RPMI8226 (cell line): ENCODE measurements around the gene MAP3K19.
"Not testable (repeated sequence)": the region's sequence is repeated elsewhere in the genome, so short reads cannot be mapped to it uniquely, and the experiment has no call there.

Source experiments
- DNase-seq: peaks from one replicate; pipeline ENCODE4 v3.0.0-alpha.2; 2015

The MAP3K19 gene, protein sequence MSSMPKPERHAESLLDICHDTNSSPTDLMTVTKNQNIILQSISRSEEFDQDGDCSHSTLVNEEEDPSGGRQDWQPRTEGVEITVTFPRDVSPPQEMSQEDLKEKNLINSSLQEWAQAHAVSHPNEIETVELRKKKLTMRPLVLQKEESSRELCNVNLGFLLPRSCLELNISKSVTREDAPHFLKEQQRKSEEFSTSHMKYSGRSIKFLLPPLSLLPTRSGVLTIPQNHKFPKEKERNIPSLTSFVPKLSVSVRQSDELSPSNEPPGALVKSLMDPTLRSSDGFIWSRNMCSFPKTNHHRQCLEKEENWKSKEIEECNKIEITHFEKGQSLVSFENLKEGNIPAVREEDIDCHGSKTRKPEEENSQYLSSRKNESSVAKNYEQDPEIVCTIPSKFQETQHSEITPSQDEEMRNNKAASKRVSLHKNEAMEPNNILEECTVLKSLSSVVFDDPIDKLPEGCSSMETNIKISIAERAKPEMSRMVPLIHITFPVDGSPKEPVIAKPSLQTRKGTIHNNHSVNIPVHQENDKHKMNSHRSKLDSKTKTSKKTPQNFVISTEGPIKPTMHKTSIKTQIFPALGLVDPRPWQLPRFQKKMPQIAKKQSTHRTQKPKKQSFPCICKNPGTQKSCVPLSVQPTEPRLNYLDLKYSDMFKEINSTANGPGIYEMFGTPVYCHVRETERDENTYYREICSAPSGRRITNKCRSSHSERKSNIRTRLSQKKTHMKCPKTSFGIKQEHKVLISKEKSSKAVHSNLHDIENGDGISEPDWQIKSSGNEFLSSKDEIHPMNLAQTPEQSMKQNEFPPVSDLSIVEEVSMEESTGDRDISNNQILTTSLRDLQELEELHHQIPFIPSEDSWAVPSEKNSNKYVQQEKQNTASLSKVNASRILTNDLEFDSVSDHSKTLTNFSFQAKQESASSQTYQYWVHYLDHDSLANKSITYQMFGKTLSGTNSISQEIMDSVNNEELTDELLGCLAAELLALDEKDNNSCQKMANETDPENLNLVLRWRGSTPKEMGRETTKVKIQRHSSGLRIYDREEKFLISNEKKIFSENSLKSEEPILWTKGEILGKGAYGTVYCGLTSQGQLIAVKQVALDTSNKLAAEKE (N-terminal part only)

DNA sequence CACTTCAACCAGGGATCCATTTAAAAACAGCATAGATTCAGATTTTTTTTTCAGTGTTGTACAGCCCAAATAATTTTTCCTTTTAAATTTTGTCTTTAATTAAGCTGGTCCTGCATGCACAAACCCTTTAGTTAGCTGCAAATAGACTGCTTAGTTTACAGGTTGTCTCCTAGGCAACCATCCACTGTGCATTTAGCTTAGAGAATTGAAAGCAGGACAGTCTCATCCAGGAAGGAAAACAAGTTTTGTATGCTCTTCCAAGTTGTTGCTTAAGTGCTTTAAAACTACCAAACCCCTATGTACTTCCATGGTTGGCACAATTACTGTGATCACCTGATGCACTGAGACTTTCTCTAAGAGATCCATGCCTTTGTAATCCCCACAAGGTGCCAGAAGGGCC, at the start of gene MAP3K19:
Gene MAP3K19, minus strand, starts transcription at position 148 of the 400 bp plus-strand sequence. CDS start 22,800 bp downstream, outside the sequence.
- no peak for DNase-seq

DNA sequence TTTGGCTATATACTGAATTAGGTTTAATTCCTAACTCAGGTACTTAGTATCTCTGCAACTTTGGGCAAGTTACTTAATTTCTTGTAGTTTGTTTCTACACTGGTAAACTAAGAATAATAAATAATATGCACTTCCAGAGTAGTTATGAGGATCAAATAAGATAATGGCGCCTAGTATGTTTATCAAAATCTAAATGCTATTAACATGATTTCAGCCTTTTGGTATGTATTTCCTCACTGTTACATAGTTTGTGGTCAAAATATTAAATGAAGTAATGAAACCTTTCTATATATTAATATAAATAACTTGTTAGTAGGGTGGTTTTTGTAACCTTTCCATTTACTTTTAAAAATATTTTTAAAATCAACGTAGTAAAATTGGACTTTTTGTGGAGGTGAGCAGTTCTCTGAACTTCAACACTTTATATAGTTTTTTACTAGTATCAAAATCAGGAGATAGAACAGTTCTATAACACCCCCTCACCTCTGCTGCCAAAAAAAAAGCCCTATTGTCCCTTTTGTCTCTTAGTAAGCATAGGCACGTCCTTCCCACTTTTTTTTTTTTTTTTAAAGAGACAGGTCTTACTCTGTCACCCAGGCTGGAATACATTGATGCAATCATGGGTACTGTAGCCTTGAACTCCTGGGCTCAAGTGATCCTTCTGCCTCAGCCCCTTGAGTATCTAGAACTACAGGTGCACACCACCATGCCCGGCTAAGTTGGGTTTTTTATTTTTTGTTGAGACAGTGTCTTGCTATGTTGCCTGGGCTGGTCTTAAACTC, 49.6 kb upstream of the MAP3K19 start:
- DNase-seq: no peak

DNA sequence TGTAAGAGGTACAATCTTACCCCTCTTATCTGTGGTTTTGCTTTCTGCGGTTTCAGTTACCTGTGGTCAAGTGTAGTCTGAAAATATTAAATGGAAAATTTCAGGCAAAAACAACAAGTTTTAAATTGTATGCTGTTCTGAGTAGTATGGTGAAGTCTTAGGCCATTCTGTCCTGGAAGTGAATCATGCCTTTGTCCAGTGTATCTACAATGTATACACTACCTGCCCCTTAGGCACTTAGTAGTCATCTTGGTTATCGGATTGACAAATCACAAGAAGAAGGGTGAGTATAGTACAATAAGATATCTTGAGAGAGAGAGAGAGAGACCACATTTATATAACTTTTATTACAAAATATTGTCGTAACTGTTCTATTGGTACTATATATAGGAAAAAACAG, 48.3 kb upstream of the MAP3K19 start:
- DNase-seq: no peak

DNA sequence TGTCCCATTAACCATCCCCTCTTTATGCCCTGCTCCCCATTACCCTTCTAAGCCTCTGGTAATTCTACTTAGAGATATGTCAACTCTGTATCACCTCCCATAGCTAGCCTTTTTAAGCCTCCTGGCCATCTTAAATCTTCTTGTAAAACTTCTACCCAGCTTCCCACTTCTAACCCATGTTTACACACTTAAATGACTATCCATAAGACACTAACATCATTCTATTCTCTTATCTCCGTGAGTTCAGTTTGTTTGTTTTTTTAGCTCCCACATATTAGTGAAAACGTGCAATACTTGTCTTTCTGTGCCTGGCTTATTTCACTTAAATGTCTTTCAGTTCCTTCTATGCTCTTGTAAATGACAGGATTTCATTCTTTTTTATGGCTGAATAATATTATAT, 47.3 kb upstream of the MAP3K19 start:
- no peak for DNase-seq

DNA sequence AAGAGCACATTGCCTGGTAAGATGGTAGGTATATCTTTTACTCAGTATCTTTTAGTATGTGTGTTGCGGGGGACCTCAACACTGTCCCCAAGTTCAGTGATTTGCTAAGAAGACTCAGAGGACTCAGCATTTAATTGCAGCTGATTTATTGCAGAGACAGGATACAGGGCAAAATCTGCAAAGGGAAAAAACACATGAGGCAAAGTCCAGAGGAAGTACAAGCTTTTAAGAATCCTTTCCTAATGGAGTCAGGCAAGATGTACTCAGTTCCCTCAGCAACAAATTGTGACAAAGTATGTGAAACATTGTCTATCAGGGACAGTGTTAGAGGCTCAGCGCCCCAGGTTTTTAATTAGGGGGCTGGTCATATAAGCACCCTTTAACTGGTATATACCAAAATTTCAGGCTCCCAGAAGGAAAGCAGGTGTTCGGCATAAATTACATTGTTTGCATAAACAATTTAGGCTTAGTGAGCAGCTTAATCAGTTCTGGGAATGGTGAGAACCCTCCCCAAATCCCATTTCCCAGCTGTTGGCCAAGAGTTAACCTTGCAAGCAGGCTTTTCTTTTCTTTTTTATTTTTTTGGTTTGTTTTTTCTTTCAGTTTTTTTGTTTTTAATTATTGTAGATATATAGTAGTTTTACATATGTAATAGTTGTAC, 46.6 kb upstream of the MAP3K19 start:
- DNase-seq: no peak

DNA sequence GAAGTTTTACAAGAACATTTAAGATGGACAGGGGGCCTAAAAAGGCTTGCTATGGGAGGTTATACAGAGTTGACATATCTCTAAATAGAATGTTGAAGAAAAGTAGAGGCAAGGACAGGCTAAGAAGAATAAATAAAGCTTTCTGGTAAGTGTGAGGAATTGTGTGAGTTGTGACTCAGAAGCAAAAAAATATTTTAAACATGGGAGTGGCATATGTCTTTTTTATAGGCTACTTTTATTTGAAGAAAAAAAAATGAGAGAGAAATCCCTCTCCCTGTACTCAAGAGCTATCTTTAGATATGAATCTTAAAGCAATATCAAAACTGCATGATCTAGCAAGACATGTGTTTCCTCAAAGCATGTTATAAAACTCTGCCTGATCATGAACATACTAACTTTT, 45.9 kb upstream of the MAP3K19 start:
- no peak for DNase-seq

DNA sequence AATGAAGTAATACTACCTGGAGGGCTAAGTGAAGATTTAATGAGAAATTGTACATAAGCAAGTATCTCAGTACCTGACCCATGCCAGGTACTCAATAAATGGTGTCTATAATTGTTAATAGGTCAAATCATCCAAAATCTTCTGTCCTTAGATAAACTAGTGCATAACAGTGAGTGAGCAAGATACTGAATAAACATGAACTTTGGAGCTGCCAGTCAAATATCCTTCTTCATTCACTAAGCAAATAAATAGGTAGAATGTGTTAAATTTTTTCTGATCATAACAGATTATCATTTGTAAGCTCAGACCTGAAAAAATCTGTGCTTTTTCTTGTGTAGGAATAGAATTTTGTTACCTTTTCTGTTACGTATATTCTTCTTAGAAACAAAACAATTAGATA, 44.4 kb upstream of the MAP3K19 start:
- DNase-seq: no peak

DNA sequence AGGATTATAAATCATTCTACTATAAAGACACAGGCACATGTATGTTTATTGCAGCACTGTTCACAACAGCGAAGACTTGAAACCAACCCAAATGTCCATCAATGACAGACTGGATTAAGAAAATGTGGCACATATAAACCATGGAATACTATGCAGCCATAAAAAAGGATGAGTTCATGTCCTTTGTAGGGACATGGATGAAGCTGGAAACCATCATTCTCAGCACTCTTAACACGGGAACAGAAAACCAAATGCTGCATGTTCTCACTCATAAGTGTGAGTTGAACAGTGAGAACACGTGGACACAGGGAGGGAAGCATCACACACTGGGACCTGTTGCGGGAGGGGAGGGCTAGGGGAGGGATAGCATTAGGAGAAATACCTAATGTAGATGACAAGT, 42.4 kb upstream of the MAP3K19 start:
- DNase-seq: not testable (repeated sequence)

DNA sequence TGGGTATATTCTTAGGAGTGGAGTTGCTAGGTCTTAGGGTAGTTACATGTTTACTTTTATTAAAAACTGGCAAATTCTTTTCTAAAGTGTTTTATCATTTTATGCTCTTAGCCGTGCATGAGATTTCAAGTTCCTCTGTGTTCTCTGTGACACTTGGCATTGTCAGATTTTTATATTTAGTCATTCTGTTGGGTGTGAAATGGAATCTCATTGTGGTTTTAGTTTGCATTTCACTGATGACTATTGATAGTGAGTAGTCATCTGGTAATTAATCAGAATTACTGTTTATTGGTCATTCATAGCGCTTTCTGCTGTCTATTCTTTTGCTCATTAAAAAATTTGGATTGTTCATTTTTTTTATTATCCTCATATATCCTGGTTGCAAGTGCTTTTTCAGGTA, 39.0 kb upstream of the MAP3K19 start:
- DNase-seq: no peak

DNA sequence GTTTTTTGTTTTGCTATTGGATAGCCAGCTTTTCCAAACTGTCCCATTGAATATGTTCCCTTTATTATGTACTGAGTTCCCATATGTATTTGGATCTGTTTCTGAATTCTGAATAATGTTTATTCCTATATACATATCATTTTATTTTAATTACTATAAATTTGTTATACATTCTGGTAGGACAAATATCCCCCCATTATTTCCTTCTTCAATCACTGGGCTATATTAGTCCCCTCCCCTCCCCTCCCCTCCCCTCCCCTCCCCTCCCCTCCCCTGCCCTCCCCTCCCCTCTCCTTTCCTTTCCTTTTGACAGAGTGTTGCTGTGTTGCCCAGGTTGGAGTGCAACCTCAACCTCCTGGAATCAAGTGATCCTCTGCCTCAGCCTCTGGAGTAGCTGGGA, 31.2 kb upstream of the MAP3K19 start:
- no peak for DNase-seq

DNA sequence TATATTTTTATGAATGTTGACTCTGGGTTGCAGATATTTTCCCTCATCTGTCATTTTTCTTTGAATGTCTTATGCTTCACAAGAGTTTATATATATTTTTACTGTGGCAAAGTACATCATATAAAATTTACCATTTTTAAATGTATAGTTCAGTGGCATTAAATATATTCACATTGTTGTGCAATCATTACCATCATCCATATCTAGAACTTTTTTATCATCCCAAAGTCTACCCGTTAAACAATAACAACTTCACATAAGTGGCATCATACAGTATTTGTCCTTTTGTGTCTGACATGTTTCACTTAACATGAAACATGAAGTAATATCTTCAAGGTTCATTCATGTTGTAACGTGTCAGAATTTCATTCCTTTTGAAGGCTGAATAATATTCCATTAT, 29.3 kb upstream of the MAP3K19 start:
- no peak for DNase-seq

DNA sequence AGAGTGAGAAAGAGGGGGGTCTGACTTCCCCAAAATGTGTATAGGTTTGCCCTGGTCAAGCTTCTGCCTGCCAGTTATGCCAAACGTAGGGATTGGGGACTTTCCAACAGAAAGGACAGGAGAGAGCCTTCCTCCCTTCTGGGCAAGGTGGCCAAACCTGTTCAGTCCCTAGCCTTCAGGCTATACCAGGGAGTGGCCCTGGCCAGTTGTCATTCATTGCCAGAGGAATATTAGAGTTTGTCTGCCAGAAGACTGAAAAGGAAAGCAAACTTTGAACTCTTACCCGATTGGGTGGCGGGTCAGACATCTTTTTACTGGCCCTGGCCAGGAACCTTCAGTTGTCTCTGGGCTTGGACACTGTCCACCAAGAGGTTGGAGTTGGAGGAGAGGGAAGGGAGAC, 27.0 kb upstream of the MAP3K19 start:
- no peak for DNase-seq

DNA sequence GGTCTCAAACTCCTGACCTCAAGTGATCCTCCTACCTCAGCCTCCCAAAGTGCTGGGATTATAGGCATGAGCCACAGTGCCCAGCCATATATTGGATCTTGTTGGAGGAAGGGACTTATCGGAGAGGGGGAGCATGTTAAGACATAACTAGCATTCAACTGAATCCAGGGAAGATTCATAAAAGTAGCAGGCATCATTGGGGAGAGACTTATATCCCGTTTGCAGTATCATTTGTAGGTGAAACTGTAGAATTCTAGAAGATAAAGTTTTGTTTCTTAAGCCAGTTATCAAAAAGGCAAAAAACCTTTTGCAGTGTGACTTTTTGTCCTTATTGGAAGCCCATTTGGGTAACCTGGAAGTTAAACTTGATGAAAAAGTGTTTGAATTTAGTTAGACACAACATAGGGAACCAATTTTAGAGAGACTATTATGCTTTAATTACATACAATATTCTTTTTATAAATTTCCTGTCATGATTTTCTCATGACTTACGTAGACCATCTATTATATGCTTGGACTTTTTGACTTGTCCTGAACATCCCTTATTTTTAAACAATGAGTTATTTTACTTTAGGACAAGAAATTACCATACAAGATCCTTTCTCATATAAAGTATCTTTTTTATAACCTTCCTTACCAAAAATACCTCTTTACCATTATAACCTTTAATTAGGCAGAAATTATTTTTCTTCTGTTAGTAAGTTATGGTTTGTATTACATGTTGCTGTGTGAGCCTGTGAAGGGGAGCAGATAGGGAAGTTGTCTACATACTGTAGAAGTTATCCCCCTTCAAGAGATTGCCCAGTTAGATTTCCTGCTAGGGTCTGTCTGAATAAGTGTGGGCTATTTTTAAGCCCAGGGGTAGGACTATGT, 25.1 kb upstream of the MAP3K19 start:
- DNase-seq: no peak

DNA sequence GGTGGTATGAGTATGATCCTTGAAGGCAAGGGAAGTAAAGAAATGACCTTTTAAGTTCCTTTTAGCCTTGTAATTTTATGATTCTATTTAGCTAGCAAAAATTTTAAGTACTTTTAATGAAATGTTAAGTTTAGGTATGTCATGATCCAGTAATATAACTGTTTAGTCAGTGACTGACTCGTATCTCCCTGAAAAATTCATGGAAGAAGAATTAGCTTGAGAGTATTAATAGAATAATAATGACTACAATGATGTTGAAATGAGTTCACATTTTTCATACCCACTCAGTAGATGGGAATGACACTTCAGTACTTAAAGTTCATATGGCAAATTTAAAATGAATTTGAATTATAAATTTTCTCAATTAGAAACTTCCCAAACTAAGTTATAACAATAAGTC, 19.5 kb upstream of the MAP3K19 start:
- no peak for DNase-seq

DNA sequence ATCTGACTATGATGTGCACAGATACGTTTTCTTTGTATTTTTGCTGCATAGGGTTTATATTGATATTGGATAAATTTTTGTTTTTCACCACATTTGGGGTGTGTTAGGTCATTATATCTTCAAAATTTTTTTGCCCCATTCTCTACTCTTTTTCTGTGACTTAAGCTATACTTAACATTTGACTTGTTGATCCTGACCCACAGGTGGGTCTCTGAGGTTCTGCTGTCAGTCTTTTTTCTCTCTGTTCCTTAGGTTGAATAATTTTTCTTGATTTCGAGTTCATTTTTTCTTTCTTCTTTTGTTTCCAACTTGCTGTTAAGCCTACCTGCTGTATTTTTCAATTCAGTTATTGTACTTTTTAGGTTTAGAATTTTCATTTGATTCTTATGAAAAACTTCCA, 16.9 kb upstream of the MAP3K19 start:
- no peak for DNase-seq

DNA sequence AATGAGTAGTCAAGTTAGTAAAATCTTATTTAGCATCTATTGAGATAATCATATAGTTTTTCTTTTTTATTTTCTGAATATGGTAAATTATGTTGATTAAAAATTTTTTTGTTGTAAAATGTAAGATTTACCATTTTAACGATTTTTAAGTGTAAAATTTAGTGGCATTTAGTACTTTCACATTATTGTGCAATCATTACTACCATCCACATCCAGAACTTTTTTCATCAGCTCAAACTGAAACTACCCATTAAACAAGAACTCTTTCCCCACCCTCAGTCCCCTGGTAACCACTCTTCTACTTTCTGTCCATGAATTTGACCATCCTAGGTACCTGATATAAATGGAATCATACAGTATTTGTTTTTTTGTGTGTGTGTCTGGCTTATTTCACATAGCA, 16.0 kb upstream of the MAP3K19 start:
- no peak for DNase-seq

DNA sequence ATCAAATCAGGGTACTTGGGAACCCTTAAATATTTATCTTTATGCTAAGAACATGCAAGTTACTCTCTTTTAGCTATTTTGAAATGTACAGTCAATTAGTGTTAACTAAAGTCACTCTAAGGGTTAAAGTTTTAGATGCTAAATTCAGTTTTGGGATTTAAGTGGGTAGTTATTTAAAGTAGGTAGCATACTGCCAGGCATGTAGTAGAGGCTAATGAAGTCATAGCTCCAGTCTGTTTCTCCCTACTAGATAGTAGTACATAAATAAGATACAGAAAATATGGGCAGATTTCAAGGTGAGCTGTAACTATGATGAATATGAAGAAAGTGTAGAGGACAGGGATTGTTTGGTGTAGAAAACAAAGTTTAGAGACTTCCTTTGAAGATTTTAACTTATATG, 12.3 kb upstream of the MAP3K19 start:
- DNase-seq: no peak

DNA sequence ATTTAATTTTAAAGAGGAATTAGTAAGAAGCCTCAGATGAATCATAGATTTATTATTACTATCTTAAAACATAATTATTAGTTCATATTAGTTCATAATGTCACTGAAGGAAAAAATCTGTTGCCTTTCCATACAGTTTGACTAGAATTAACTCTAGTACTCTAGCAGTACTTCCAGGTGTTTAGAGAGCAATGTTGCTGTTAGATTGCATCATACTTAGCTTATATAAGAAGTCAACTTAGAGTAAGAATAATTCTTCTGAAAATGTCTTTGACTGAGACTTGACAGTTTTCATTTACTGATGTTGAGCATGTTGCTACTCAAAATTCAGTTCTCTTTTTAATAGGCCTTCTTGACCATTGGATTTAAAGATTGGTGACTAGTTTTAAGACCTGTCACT, 9.5 kb upstream of the MAP3K19 start:
- DNase-seq: no peak

DNA sequence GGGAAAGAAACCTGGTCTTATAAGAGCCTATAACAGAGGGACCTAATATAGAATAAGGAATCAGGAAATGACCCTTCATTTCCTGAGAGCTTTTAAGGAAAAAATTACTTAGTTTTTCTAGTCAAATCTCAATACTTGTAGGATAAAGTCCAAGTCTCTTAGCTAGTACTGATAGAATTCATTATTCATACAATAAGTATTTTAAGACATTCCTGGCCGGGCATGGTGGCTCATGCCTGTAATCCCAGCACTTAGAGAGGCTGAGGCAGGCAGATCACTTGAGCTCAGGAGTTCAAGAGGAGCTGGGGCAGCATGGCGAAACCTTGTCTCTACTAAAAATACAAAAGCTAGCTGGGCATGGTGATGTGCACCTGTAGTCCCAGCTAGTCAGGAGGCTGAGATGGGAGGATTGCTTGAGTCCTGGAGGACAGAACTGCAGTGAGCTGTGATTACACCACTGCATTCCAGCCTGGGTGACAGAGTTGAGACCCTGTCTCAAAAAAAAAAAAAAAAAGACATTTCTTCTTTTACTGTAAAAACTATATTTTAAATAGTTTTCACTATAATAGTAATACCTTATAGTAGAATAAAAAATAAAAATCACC, 8.0 kb upstream of the MAP3K19 start:
- no peak for DNase-seq

DNA sequence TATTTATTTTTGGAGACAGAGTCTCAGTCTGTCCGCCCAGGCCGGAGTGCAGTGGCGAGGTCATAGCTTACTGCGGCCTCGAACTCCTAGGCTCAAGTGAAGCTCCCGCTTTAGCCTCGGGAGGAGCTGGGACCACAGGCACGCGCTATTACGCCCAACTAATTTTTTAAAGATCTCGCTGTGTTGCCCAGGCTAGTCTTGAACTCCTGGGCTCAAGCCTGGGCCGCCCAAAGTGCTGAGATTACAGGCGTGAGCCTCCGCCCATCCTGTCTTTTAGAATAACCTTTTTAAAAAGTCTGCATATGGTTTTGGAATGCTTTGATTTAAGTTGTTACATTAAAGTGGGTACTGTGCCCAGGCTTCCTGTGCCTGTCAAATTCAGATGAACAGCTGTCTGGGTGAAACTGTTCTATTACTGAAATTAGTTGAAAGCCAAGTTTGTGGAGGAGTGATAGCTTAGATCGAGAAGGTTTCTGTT, 5.8 kb upstream of the MAP3K19 start:
- DNase-seq: no peak
